Measurements from ENCODE around the gene NPY5R.

The NPY5R gene

GRCh38 chr4:163384434-163384833 lies 40.7 kb downstream of the NPY5R start:
- in situ Hi-C loops (cut with MboI; ENCODE audit: low sequenced_read_pairs), result no loop called here

GRCh38 chr4:163384926-163385325 lies 41.2 kb downstream of the NPY5R start:
- in situ Hi-C loops (cut with MboI; ENCODE audit: low sequenced_read_pairs), result no loop called here

- in situ Hi-C loops (cut with MboI; ENCODE audit: low sequenced_read_pairs), result no loop called here
Observed at GRCh38 chr4:163385466-163385865, 41.8 kb downstream of the NPY5R start.

GRCh38 chr4:163391756-163392155 lies 48.1 kb downstream of the NPY5R start:
- in situ Hi-C loops (cut with MboI; ENCODE audit: low sequenced_read_pairs), result no loop called here

GRCh38 chr4:163392328-163392727 lies 48.6 kb downstream of the NPY5R start:
- in situ Hi-C loops (cut with MboI; ENCODE audit: low sequenced_read_pairs), result no loop called here

GRCh38 chr4:163393471-163393870 lies 49.8 kb downstream of the NPY5R start:
- in situ Hi-C loops (cut with MboI; ENCODE audit: low sequenced_read_pairs), result no loop called here

GRCh38 chr4:163395055-163395454 lies 51.4 kb downstream of the NPY5R start:
- in situ Hi-C loops (cut with MboI; ENCODE audit: low sequenced_read_pairs), result no loop called here

GRCh38 chr4:163395758-163396157 lies 52.1 kb downstream of the NPY5R start:
- in situ Hi-C loops (cut with MboI; ENCODE audit: low sequenced_read_pairs), result no loop called here

- in situ Hi-C loops (cut with MboI; ENCODE audit: low sequenced_read_pairs), result no loop called here
Observed at GRCh38 chr4:163398238-163398637, 54.5 kb downstream of the NPY5R start.

GRCh38 chr4:163400911-163401310 lies 57.2 kb downstream of the NPY5R start:
- in situ Hi-C loops (cut with MboI; ENCODE audit: low sequenced_read_pairs), result no loop called here
